Activated T-cell treated with anti-CD3 and anti-CD28 coated beads, Interleukin-2, amount 50 U/mL, for 4 hours (primary cell): ENCODE results near the gene CSPG4. TPM values are rescaled to one million over a fixed set of nuclear protein-coding genes. Genes with fewer than 3 reads are reported as not detected.
"Not testable (repeated sequence)": the region's sequence is repeated elsewhere in the genome, so short reads cannot be mapped to it uniquely, and the experiment has no call there.

Source experiments
- ATAC-seq, 2 donors: fragments of 200-7000 bp; cut with Tn5 transposase; one replicate each; pipeline ENCODE4 v1.10.0; 2021
- DNase-seq: peaks from one replicate; pipeline ENCODE4 v3.0.0-alpha.2; 2020
- H3K27me3 Mint-ChIP-seq: one replicate; pipeline ENCODE4 v1.8.0; 2021; ENCODE audit warnings: low read depth, mixed read lengths
- H3K36me3 Mint-ChIP-seq: one replicate; pipeline ENCODE4 v1.8.0; 2022; ENCODE audit warnings: mixed read lengths; ENCODE audit not compliant: insufficient read depth
- H3K4me1 Mint-ChIP-seq: one replicate; pipeline ENCODE4 v1.8.0; 2021; ENCODE audit warnings: low read depth, mixed read lengths
- H3K4me3 Mint-ChIP-seq: one replicate; pipeline ENCODE4 v1.8.0; 2021; ENCODE audit warnings: mild to moderate bottlenecking, moderate library complexity, mixed read lengths
- H3K9me3 Mint-ChIP-seq: one replicate; pipeline ENCODE4 v1.8.0; 2021; ENCODE audit warnings: mixed read lengths
- total RNA-seq, 3 donors: library from RNA; stranded (reverse); gene quantifications; one replicate each; pipeline ENCODE4 v1.2.1, GENCODE V29; 2021

The CSPG4 gene
- total RNA-seq, 3 donors from 2014 or later = 0.03 TPM; not detected in 2

GRCh38 chr15:75710874-75711273, 1.8 kb downstream of the CSPG4 start:
- H3K27me3 Mint-ChIP-seq = peaks cover 20% of the 10 kb centered on the region
- not testable (repeated sequence) for H3K4me3 Mint-ChIP-seq, ATAC-seq, H3K36me3 Mint-ChIP-seq, H3K4me1 Mint-ChIP-seq, DNase-seq, H3K9me3 Mint-ChIP-seq

- not testable (repeated sequence) for DNase-seq, H3K36me3 Mint-ChIP-seq, H3K9me3 Mint-ChIP-seq, H3K4me3 Mint-ChIP-seq, H3K4me1 Mint-ChIP-seq, ATAC-seq
- peaks cover 20% of the 10 kb centered on the region for H3K27me3 Mint-ChIP-seq
These were observed 3.2 kb downstream of the CSPG4 start for GRCh38 chr15:75709458-75709857.

GRCh38 chr15:75706682-75706954, 6.0 kb downstream of the CSPG4 start:
- DNase-seq (no peak), ATAC-seq (no peak)
- peaks cover 3% of the 10 kb centered on the region for H3K4me1 Mint-ChIP-seq
- H3K9me3 Mint-ChIP-seq = no peaks in the 10 kb centered on the region
- H3K27me3 Mint-ChIP-seq = peaks cover 2% of the 10 kb centered on the region
- H3K4me3 Mint-ChIP-seq = no peak overlapping the region
- H3K36me3 Mint-ChIP-seq = no peaks in the 10 kb centered on the region

GRCh38 chr15:75705854-75706681, 6.6 kb downstream of the CSPG4 start:
- no peak overlapping the region for H3K4me3 Mint-ChIP-seq
- H3K36me3 Mint-ChIP-seq = no peaks in the 10 kb centered on the region
- peaks cover 3% of the 10 kb centered on the region for H3K4me1 Mint-ChIP-seq
- no peaks in the 10 kb centered on the region for H3K9me3 Mint-ChIP-seq
- no peak for DNase-seq
- no peak for ATAC-seq
- H3K27me3 Mint-ChIP-seq = no peaks in the 10 kb centered on the region

- not testable (repeated sequence) for ATAC-seq, H3K36me3 Mint-ChIP-seq, H3K4me3 Mint-ChIP-seq, DNase-seq, H3K27me3 Mint-ChIP-seq, H3K9me3 Mint-ChIP-seq, H3K4me1 Mint-ChIP-seq
These were observed 7.3 kb downstream of the CSPG4 start for GRCh38 chr15:75705375-75705774.

- DNase-seq = no peak
- Mint-ChIP-seq H3K4me3 (no peak overlapping the region), H3K4me1 (peaks cover 5% of the 10 kb centered on the region), H3K9me3 (no peaks in the 10 kb centered on the region), H3K36me3 (no peaks in the 10 kb centered on the region), H3K27me3 (no peaks in the 10 kb centered on the region)
- ATAC-seq = no peak
These were observed 8.0 kb downstream of the CSPG4 start for GRCh38 chr15:75704618-75705017.

GRCh38 chr15:75704263-75704615, 8.4 kb downstream of the CSPG4 start:
- Mint-ChIP-seq H3K4me1 (peaks cover 8% of the 10 kb centered on the region), H3K36me3 (no peaks in the 10 kb centered on the region)

GRCh38 chr15:75703440-75704262, 9.0 kb downstream of the CSPG4 start:
- not testable (repeated sequence) for H3K4me3 Mint-ChIP-seq, H3K36me3 Mint-ChIP-seq, H3K9me3 Mint-ChIP-seq, DNase-seq, H3K27me3 Mint-ChIP-seq
- ATAC-seq = peak; percentile 55 to 60
- H3K4me1 Mint-ChIP-seq = peaks cover 10% of the 10 kb centered on the region

More at GRCh38 chr15:75704263-75704615, 8.4 kb downstream of the CSPG4 start:
- H3K9me3 Mint-ChIP-seq = no peaks in the 10 kb centered on the region
- H3K27me3 Mint-ChIP-seq = no peaks in the 10 kb centered on the region
- no peak for ATAC-seq
- H3K4me3 Mint-ChIP-seq = no peak overlapping the region
- DNase-seq = no peak

- no peak for DNase-seq
- peaks cover 2% of the 10 kb centered on the region for H3K27me3 Mint-ChIP-seq
- H3K9me3 Mint-ChIP-seq = no peaks in the 10 kb centered on the region
- ATAC-seq = no peak
- H3K4me1 Mint-ChIP-seq = peaks cover 10% of the 10 kb centered on the region
- no peak overlapping the region for H3K4me3 Mint-ChIP-seq
- no peaks in the 10 kb centered on the region for H3K36me3 Mint-ChIP-seq
These were observed 10.2 kb downstream of the CSPG4 start for GRCh38 chr15:75702436-75702835.

- not testable (repeated sequence) for H3K9me3 Mint-ChIP-seq, ATAC-seq, H3K27me3 Mint-ChIP-seq, H3K4me3 Mint-ChIP-seq, H3K36me3 Mint-ChIP-seq, DNase-seq
- peaks cover 12% of the 10 kb centered on the region for H3K4me1 Mint-ChIP-seq
These were observed 11.3 kb downstream of the CSPG4 start for GRCh38 chr15:75701071-75702003.

- ATAC-seq = peak in 1 of 2 donors; percentile 10
- DNase-seq, H3K4me3 Mint-ChIP-seq, H3K27me3 Mint-ChIP-seq, H3K9me3 Mint-ChIP-seq, H3K36me3 Mint-ChIP-seq: not testable (repeated sequence)
- H3K4me1 Mint-ChIP-seq = peaks cover 20% of the 10 kb centered on the region
These were observed 12.4 kb downstream of the CSPG4 start for GRCh38 chr15:75699961-75700874.

- H3K9me3 Mint-ChIP-seq, H3K4me3 Mint-ChIP-seq, ATAC-seq, DNase-seq, H3K27me3 Mint-ChIP-seq, H3K36me3 Mint-ChIP-seq: not testable (repeated sequence)
- peaks cover 27% of the 10 kb centered on the region for H3K4me1 Mint-ChIP-seq
These were observed 13.1 kb downstream of the CSPG4 start for GRCh38 chr15:75699517-75699916.

- H3K9me3 Mint-ChIP-seq, DNase-seq, H3K36me3 Mint-ChIP-seq, ATAC-seq, H3K4me3 Mint-ChIP-seq, H3K27me3 Mint-ChIP-seq: not testable (repeated sequence)
- peaks cover 29% of the 10 kb centered on the region for H3K4me1 Mint-ChIP-seq
These were observed 14.5 kb downstream of the CSPG4 start for GRCh38 chr15:75697974-75698747.
